MM.1S (cell line): Measurements from ENCODE around the gene SYNPO2.
A peak's percentile ranks its signal among the peaks of the same experiment; 100 is the strongest.

Experiments
- DNase-seq: peaks from one replicate; pipeline ENCODE4 v3.0.0-alpha.2; 2015
- H2AFZ ChIP-seq: fragments of 300-600 bp; sonication (generic); 2 replicates; pipeline ENCODE4 v1.6.0; 2016; ENCODE audit warnings: antibody characterized with exemption, low read length
- H3F3A ChIP-seq: fragments of 300-600 bp; sonication (generic); 2 replicates; pipeline ENCODE4 v1.6.1; 2016; ENCODE audit warnings: mild to moderate bottlenecking, antibody characterized with exemption, low read length, moderate library complexity, mixed read lengths; ENCODE audit not compliant: insufficient read depth
- H3K27ac ChIP-seq: fragments of 300-600 bp; sonication (generic); 2 replicates; pipeline ENCODE4 v1.5.1; 2016; ENCODE audit warnings: mild to moderate bottlenecking, low read length
- H3K27me3 ChIP-seq: fragments of 300-600 bp; sonication (generic); replicated peaks from 2 replicates; pipeline ENCODE4 v1.6.0; 2016; ENCODE audit warnings: low read length; ENCODE audit not compliant: insufficient read depth
- H3K36me3 ChIP-seq: fragments of 300-600 bp; sonication (generic); replicated peaks from 2 replicates; pipeline ENCODE4 v1.6.1; 2016; ENCODE audit warnings: mild to moderate bottlenecking, low read length, mixed read lengths; ENCODE audit not compliant: insufficient read depth
- H3K4me1 ChIP-seq: fragments of 300-600 bp; sonication (generic); 2 replicates; pipeline ENCODE4 v1.6.1; 2016; ENCODE audit warnings: low read length, mixed read lengths
- H3K4me2 ChIP-seq: fragments of 300-600 bp; sonication (generic); 2 replicates; pipeline ENCODE4 v1.6.0; 2016; ENCODE audit warnings: low read depth, low read length
- H3K4me3 ChIP-seq: fragments of 300-600 bp; sonication (generic); 2 replicates; pipeline ENCODE4 v1.5.1; 2016; ENCODE audit warnings: low read length, mixed read lengths
- H3K79me2 ChIP-seq: fragments of 300-600 bp; sonication (generic); 2 replicates; pipeline ENCODE4 v1.6.1; 2016; ENCODE audit warnings: mixed run types, low read length, mixed read lengths
- H3K9ac ChIP-seq: fragments of 300-600 bp; sonication (generic); 2 replicates; pipeline ENCODE4 v1.6.1; 2016; ENCODE audit warnings: low read length, mixed read lengths
- H3K9me2 ChIP-seq: fragments of 300-600 bp; sonication (generic); replicated peaks from 2 replicates; pipeline ENCODE4 v1.6.1; 2016; ENCODE audit warnings: mild to moderate bottlenecking, low read length, mixed read lengths; ENCODE audit not compliant: insufficient read depth
- H3K9me3 ChIP-seq: fragments of 300-600 bp; sonication (generic); replicated peaks from 2 replicates; pipeline ENCODE4 v1.6.1; 2016; ENCODE audit warnings: mild to moderate bottlenecking, low read length, mixed read lengths; ENCODE audit not compliant: insufficient read depth
- H4K20me1 ChIP-seq: fragments of 300-600 bp; sonication (generic); 2 replicates; pipeline ENCODE4 v1.6.1; 2016; ENCODE audit warnings: mild to moderate bottlenecking, low read length, moderate library complexity, mixed read lengths; ENCODE audit not compliant: insufficient read depth
- EZH2 ChIP-seq: fragments of 300-600 bp; sonication (generic); optimal IDR thresholded peaks from 2 replicates; pipeline ENCODE3; 2017; ENCODE audit warnings: low read depth, mild to moderate bottlenecking, antibody characterized with exemption, low read length, mixed read lengths
- EZH2phosphoT487 ChIP-seq: fragments of 300-600 bp; sonication (generic); IDR thresholded peaks from 2 replicates; pipeline ENCODE4 v1.6.1; 2018; ENCODE audit warnings: antibody characterized with exemption, low read length
- TF ChIP-seq, protein P1 (sequence below): fragments of 300-600 bp; sonication (generic); IDR thresholded peaks from 2 replicates; pipeline ENCODE4 v1.5.1; 2016; ENCODE audit warnings: antibody characterized with exemption, low read length, mixed read lengths

Gene SYNPO2

DNA sequence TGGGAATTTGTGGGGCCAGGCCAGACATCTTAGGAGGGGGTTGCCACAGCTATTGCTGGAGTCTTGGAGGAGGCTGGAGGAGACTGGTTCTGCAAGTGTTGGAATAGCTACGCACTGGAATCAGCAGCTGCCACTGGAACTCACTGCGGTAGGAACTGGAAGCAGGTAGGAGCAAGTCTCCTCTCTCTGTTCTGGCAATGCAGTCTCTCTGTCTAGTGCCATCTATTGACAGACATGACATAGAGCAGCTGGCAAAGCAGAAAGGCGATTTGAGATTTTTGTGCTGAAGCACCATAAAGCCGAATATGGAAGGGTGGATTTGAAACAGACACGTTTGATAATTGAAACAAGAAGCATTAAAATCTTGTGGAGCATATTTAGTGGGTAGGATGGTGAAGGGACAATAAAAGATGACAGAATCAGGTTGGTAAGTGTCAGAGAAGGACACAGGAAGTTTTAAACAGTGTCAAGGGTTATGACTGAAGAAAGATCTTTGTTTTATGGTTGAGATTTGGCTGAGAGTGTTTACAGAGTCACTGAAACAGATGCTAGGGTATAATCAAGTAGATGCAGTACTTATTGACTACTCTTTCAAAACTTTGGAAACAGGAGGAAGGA is 23.5 kb upstream of the SYNPO2 start:
- Histone ChIP-seq H3K9me2 (no peaks in the 10 kb centered on the region), H3K9me3 (no peaks in the 10 kb centered on the region), H3K4me3 (no peak overlapping the region), H3F3A (no peaks in the 10 kb centered on the region), H4K20me1 (no peaks in the 10 kb centered on the region), H3K27ac (no peak overlapping the region), H3K36me3 (no peaks in the 10 kb centered on the region), H2AFZ (peak overlapping the region; percentile 15; the same call in 1 of the 2 replicates), H3K4me2 (peak overlapping the region; percentile 19; the same call in 1 of the 2 replicates), H3K79me2 (no peaks in the 10 kb centered on the region), H3K27me3 (no peaks in the 10 kb centered on the region), H3K4me1 (no peaks in the 10 kb centered on the region), H3K9ac (no peak overlapping the region)
- TF ChIP-seq EZH2 = no peak
- TF ChIP-seq, protein P1, sequence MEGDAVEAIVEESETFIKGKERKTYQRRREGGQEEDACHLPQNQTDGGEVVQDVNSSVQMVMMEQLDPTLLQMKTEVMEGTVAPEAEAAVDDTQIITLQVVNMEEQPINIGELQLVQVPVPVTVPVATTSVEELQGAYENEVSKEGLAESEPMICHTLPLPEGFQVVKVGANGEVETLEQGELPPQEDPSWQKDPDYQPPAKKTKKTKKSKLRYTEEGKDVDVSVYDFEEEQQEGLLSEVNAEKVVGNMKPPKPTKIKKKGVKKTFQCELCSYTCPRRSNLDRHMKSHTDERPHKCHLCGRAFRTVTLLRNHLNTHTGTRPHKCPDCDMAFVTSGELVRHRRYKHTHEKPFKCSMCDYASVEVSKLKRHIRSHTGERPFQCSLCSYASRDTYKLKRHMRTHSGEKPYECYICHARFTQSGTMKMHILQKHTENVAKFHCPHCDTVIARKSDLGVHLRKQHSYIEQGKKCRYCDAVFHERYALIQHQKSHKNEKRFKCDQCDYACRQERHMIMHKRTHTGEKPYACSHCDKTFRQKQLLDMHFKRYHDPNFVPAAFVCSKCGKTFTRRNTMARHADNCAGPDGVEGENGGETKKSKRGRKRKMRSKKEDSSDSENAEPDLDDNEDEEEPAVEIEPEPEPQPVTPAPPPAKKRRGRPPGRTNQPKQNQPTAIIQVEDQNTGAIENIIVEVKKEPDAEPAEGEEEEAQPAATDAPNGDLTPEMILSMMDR = peak; percentile 86
- peak; percentile 68 for DNase-seq

DNA sequence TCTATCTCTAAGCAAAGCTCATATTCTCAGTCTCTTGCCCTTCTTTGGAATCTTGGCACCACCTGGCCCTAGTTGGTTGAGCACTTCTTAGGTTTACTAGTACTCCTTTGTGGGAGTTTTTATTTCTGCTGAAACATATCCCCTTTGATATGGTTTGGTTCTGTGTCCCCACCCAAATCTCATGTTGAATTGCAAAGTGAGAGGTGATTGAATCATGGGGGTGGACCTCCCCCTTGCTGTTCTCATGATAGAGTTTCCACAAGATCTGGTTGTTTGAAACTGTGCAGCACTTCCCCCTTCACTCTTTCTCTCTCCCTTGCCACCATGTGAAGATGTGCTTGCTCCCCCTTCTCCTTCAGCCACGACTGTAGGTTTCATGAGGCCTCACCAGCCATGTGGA is 22.2 kb upstream of the SYNPO2 start:
- Histone ChIP-seq H4K20me1 (no peaks in the 10 kb centered on the region), H3K4me1 (no peaks in the 10 kb centered on the region), H2AFZ (no peak overlapping the region), H3K27me3 (no peaks in the 10 kb centered on the region), H3K4me3 (no peak overlapping the region), H3K9me2 (no peaks in the 10 kb centered on the region), H3K9ac (no peak overlapping the region), H3F3A (no peaks in the 10 kb centered on the region), H3K36me3 (no peaks in the 10 kb centered on the region), H3K79me2 (no peaks in the 10 kb centered on the region), H3K9me3 (no peaks in the 10 kb centered on the region), H3K4me2 (no peak overlapping the region), H3K27ac (no peak overlapping the region)
- no peak for DNase-seq
- no peak for TF ChIP-seq EZH2phosphoT487
- TF ChIP-seq, protein P1 = no peak
- TF ChIP-seq EZH2 = no peak

DNA sequence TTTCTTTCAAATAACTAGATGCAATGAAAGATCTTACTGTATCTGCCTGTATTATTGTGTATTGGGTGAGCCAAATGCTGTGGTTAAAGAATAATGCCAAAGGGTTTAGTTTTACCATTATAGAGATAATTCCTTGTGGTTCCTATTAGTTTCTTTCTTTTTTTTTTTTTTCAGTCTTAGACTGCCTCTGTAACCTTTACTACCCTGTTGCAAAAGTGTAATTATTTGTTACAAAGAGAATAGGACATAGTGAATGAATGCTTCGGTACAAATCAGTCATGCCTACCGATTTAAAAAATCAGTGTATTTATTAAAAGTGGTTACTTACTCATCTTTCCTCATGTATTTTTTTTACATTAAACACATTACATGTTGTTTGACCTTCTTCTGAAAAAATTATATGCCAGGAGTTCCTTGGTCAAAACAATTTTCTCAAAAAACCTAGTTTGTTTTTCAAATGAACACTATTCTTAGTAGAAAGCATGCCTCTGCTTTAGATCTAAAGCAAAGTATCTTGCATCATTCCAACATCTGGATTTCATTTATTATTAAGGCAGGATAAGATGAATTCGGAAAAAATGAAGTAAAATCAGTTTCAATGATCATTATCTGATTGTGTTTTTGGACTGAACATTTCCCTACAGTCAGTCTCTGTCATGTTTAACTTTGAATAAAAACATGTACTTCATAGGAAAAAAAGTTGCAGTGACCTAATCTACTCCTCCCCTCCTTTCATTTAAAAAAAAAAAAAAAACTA is 21.2 kb upstream of the SYNPO2 start:
- no peak overlapping the region for H3K27ac ChIP-seq
- no peaks in the 10 kb centered on the region for H3F3A ChIP-seq
- no peaks in the 10 kb centered on the region for H3K9me3 ChIP-seq
- H2AFZ ChIP-seq = no peak overlapping the region
- no peak for DNase-seq
- no peak overlapping the region for H3K9ac ChIP-seq
- H3K9me2 ChIP-seq = no peaks in the 10 kb centered on the region
- no peak overlapping the region for H3K4me2 ChIP-seq
- no peaks in the 10 kb centered on the region for H3K79me2 ChIP-seq
- no peaks in the 10 kb centered on the region for H3K27me3 ChIP-seq
- H4K20me1 ChIP-seq = no peaks in the 10 kb centered on the region
- H3K4me1 ChIP-seq = no peaks in the 10 kb centered on the region
- H3K36me3 ChIP-seq = no peaks in the 10 kb centered on the region
- TF ChIP-seq, protein P1 = no peak
- TF ChIP-seq EZH2phosphoT487 (no peak), EZH2 (no peak)
- H3K4me3 ChIP-seq = no peak overlapping the region
